NCI-H69 (cell line): ENCODE results near the gene NDUFB10.

Experiments
- DNase-seq: peaks from one replicate; lab custom pipeline; 2025; lab: John Stamatoyannopoulos, UW

Gene NDUFB10

GRCh38 chr16:1971796-1972489, 12.6 kb downstream of the NDUFB10 start, which contains the start of gene TBL3:
Gene TBL3, plus strand, starts transcription at chr16:1972053. Its CDS starts 112 bp downstream, at chr16:1972165.
- DNase-seq: peak; percentile 98

- DNase-seq: peak; percentile 47
Measured at GRCh38 chr16:1972490-1972877, 13.1 kb downstream of the NDUFB10 start.

GRCh38 chr16:1973461-1974156, 14.3 kb downstream of the NDUFB10 start:
- DNase-seq: no peak

- no peak for DNase-seq
Measured at GRCh38 chr16:1974157-1975070, 15.1 kb downstream of the NDUFB10 start.

GRCh38 chr16:1975432-1976215, 16.3 kb downstream of the NDUFB10 start:
- no peak for DNase-seq

GRCh38 chr16:1976216-1976520, 16.8 kb downstream of the NDUFB10 start:
- no peak for DNase-seq

GRCh38 chr16:1976951-1977874, 17.9 kb downstream of the NDUFB10 start:
- no peak for DNase-seq

- no peak for DNase-seq
Measured at GRCh38 chr16:1977875-1978268, 18.5 kb downstream of the NDUFB10 start.

GRCh38 chr16:1978476-1979120, 19.3 kb downstream of the NDUFB10 start:
- DNase-seq: peak; percentile 57

GRCh38 chr16:1979271-1980029, 20.1 kb downstream of the NDUFB10 start:
- DNase-seq: peak; percentile 97

- DNase-seq: peak; percentile 78
Measured at GRCh38 chr16:1980030-1980769, 20.9 kb downstream of the NDUFB10 start.

- DNase-seq: no peak
Measured at GRCh38 chr16:1980770-1981087, 21.4 kb downstream of the NDUFB10 start.

- DNase-seq: peak; percentile 80
Measured at GRCh38 chr16:1981398-1981836, 22.1 kb downstream of the NDUFB10 start, which contains the start of gene NOXO1. Gene NOXO1, minus strand, starts transcription at chr16:1981469. Its CDS starts 290 bp downstream, at chr16:1981179.

GRCh38 chr16:1982013-1982433, 22.7 kb downstream of the NDUFB10 start:
- peak; percentile 91 for DNase-seq

- DNase-seq: no peak
Measured at GRCh38 chr16:1982991-1983543, 23.7 kb downstream of the NDUFB10 start.

- DNase-seq: peak; percentile 98
Measured at GRCh38 chr16:1983544-1984346, 24.4 kb downstream of the NDUFB10 start, which contains the start of gene GFER. Gene GFER, plus strand, starts transcription at chr16:1984193. Its CDS starts 26 bp downstream, at chr16:1984219.
